Fibroblast of skin of back (primary cell): Measurements from ENCODE around the gene MICA. TPM values are rescaled to one million over a fixed set of nuclear protein-coding genes. Genes with fewer than 3 reads are reported as not detected.
"Not testable (repeated sequence)": the region's sequence is repeated elsewhere in the genome, so short reads cannot be mapped to it uniquely, and the experiment has no call there.

Experiments used
- DNase-seq: peaks from one replicate; pipeline ENCODE4 v3.0.0-alpha.2; 2013
- polyA plus RNA-seq, 2 experiments: library from polyadenylated mRNA; unstranded; fragments of 120-200 nt; gene quantifications; one replicate each; pipeline ENCODE4 v1.2.1, GENCODE V29; 2013; ENCODE audit not compliant: insufficient read length in 2 of 2

MICA gene
- polyA plus RNA-seq (2013, experiment 1 of 2; ENCODE audit: insufficient read length), result 44.5 TPM
- polyA plus RNA-seq (2013, experiment 2 of 2; ENCODE audit: insufficient read length), result 31.1 TPM

GRCh38 chr6:31403283-31404060, at the start of gene MICA:
Gene MICA, plus strand, starts transcription at chr6:31403595. Its CDS starts 38 bp downstream, at chr6:31403633.
- DNase-seq, result peak; percentile 90

- no peak for DNase-seq
Measured at GRCh38 chr6:31354158-31354863, 49.1 kb upstream of the MICA start.

GRCh38 chr6:31354864-31355582, 48.4 kb upstream of the MICA start:
- no peak for DNase-seq

- no peak for DNase-seq
Measured at GRCh38 chr6:31355583-31355948, 47.8 kb upstream of the MICA start.

GRCh38 chr6:31356216-31356945, 47.0 kb upstream of the MICA start:
- DNase-seq, result peak; percentile 35

- DNase-seq, result peak; percentile 89
Measured at GRCh38 chr6:31356946-31357466, 46.4 kb upstream of the MICA start, which contains the start of gene HLA-B. Gene HLA-B, minus strand, starts transcription at chr6:31357179. Its CDS starts 21 bp downstream, at chr6:31357158.

- no peak for DNase-seq
Measured at GRCh38 chr6:31357886-31358285, 45.5 kb upstream of the MICA start.

- DNase-seq, result no peak
Measured at GRCh38 chr6:31358302-31358701, 45.1 kb upstream of the MICA start.

GRCh38 chr6:31359581-31359980, 43.8 kb upstream of the MICA start:
- peak; percentile 76 for DNase-seq

GRCh38 chr6:31362751-31363150, 40.6 kb upstream of the MICA start:
- no peak for DNase-seq

GRCh38 chr6:31363811-31364210, 39.6 kb upstream of the MICA start:
- DNase-seq, result no peak

GRCh38 chr6:31365864-31366263, 37.5 kb upstream of the MICA start:
- no peak for DNase-seq

GRCh38 chr6:31366693-31367470, 36.5 kb upstream of the MICA start:
- DNase-seq, result peak; percentile 79

- no peak for DNase-seq
Measured at GRCh38 chr6:31368461-31368860, 34.9 kb upstream of the MICA start.

- not testable (repeated sequence) for DNase-seq
Measured at GRCh38 chr6:31374118-31374517, 29.3 kb upstream of the MICA start.

- DNase-seq, result no peak
Measured at GRCh38 chr6:31375699-31376098, 27.7 kb upstream of the MICA start.

GRCh38 chr6:31377029-31377428, 26.4 kb upstream of the MICA start:
- DNase-seq, result no peak

GRCh38 chr6:31378062-31378720, 25.2 kb upstream of the MICA start:
- no peak for DNase-seq

- DNase-seq, result no peak
Measured at GRCh38 chr6:31378721-31379103, 24.7 kb upstream of the MICA start.

- no peak for DNase-seq
Measured at GRCh38 chr6:31379850-31380249, 23.5 kb upstream of the MICA start.

GRCh38 chr6:31381666-31382065, 21.7 kb upstream of the MICA start:
- no peak for DNase-seq
